GM23248 (cell line): ENCODE data around the gene GLMP. TPM values are rescaled to one million over a fixed set of nuclear protein-coding genes. Genes with fewer than 3 reads are reported as not detected.
"Not testable (repeated sequence)": the region's sequence is repeated elsewhere in the genome, so short reads cannot be mapped to it uniquely, and the experiment has no call there.

ENCODE experiments used
- DNase-seq: peaks from one replicate; pipeline ENCODE4 v3.0.0-alpha.2; 2015
- H2AFZ ChIP-seq: fragments of 200-600 bp; sonication (generic); 2 replicates; pipeline ENCODE4 v1.6.1; 2016; ENCODE audit warnings: antibody characterized with exemption
- H3F3A ChIP-seq: fragments of 200-600 bp; sonication (generic); 2 replicates; pipeline ENCODE4 v1.6.1; 2016; ENCODE audit warnings: mild to moderate bottlenecking, antibody characterized with exemption, mixed run types; ENCODE audit not compliant: insufficient read depth
- H3K27ac ChIP-seq: fragments of 200-600 bp; sonication (generic); 2 replicates; pipeline ENCODE4 v1.5.1; 2016; ENCODE audit warnings: mild to moderate bottlenecking
- H3K27me3 ChIP-seq: fragments of 200-600 bp; sonication (generic); replicated peaks from 2 replicates; pipeline ENCODE4 v1.6.1; 2016; ENCODE audit warnings: mild to moderate bottlenecking; ENCODE audit not compliant: insufficient read depth
- H3K36me3 ChIP-seq: fragments of 200-600 bp; sonication (generic); 2 replicates; pipeline ENCODE4 v1.6.1; 2016; ENCODE audit warnings: low read depth, mild to moderate bottlenecking
- H3K4me1 ChIP-seq: fragments of 200-600 bp; sonication (generic); 2 replicates; pipeline ENCODE4 v1.6.1; 2016; ENCODE audit warnings: mild to moderate bottlenecking; ENCODE audit not compliant: insufficient read depth
- H3K4me2 ChIP-seq: fragments of 200-600 bp; sonication (generic); one replicate; pipeline ENCODE4 v1.6.1; 2016; ENCODE audit warnings: mild to moderate bottlenecking; ENCODE audit not compliant: unreplicated experiment
- H3K4me3 ChIP-seq: fragments of 200-600 bp; sonication (generic); 2 replicates; pipeline ENCODE4 v1.5.1; 2016; ENCODE audit warnings: mild to moderate bottlenecking
- H3K79me2 ChIP-seq: fragments of 200-600 bp; sonication (generic); 2 replicates; pipeline ENCODE4 v1.6.1; 2016; ENCODE audit warnings: mild to moderate bottlenecking; ENCODE audit not compliant: insufficient read depth
- H3K9ac ChIP-seq: fragments of 200-600 bp; sonication (generic); 2 replicates; pipeline ENCODE4 v1.6.1; 2016; ENCODE audit warnings: mild to moderate bottlenecking
- H3K9me2 ChIP-seq: fragments of 200-600 bp; sonication (generic); 2 replicates; pipeline ENCODE4 v1.6.1; 2016; ENCODE audit warnings: mixed run types, mild to moderate bottlenecking, moderate library complexity; ENCODE audit not compliant: insufficient read depth
- H3K9me3 ChIP-seq: fragments of 200-600 bp; sonication (generic); one replicate; pipeline ENCODE4 v1.6.1; 2017; ENCODE audit warnings: low read depth
- H4K20me1 ChIP-seq: fragments of 200-600 bp; sonication (generic); 2 replicates; pipeline ENCODE4 v1.6.0; 2016; ENCODE audit not compliant: insufficient read depth
- EZH2 ChIP-seq: fragments of 200-600 bp; sonication (generic); IDR thresholded peaks from 2 replicates; pipeline ENCODE4 v1.6.1; 2018; ENCODE audit warnings: antibody characterized with exemption, mild to moderate bottlenecking; ENCODE audit not compliant: insufficient read depth, poor library complexity, severe bottlenecking
- EZH2phosphoT487 ChIP-seq: fragments of 200-600 bp; sonication (generic); IDR thresholded peaks from 2 replicates; pipeline ENCODE4 v1.6.1; 2018; ENCODE audit warnings: antibody characterized with exemption, moderate library complexity, mild to moderate bottlenecking, low read depth; ENCODE audit not compliant: insufficient read depth
- WGBS, 2 experiments: methylation state at CpG; one replicate each; pipeline ENCODE4 v1.1.6; 2015 to 2017; ENCODE audit warnings: low lambda C conversion rate in 2 of 2, low coverage in 1 of 2; ENCODE audit errors: missing lambda C conversion rate in 2 of 2; 5-methylcytosine and 5-hydroxymethylcytosine counted together
- in situ Hi-C: fragments of 300-500 bp; cut with MboI; formaldehyde crosslinking; loops from 2 replicates; pipeline ENCODE4 v1.15.0; 2020
- polyA plus RNA-seq: library from polyadenylated mRNA; unstranded; fragments of >200 nt; fragmentation: Nextera tagmentation; extraction: Ambion mirVana; gene quantifications from 2 replicates; pipeline ENCODE4 v1.2.1, GENCODE V29; 2016
- total RNA-seq: library from RNA; depleted of rRNA; stranded (reverse); fragments of >200 nt; shearing (Covaris generic); gene quantifications from 2 replicates; pipeline ENCODE4 v1.2.3, GENCODE V29; 2014

GLMP gene
- total and polyA plus RNA-seq, 2 experiments from 2014 or later = 63.8 to 89.7 TPM

- H3K27me3 ChIP-seq = no peaks in the 10 kb centered on the region
- 0 to 1% methylated on average over 47 of the region's 47 CpGs for WGBS, 2 experiments
- 0 out of 2 replicates have a peak, but pooled peaks cover 7% of the 10 kb centered on the region for H3F3A ChIP-seq
- H3K36me3 ChIP-seq = peaks cover 23% of the 10 kb centered on the region
- peaks cover 20% of the 10 kb centered on the region for H3K4me1 ChIP-seq
- H3K27ac ChIP-seq = peak within 1 kb of the TSS; percentile 56
- no peaks in the 10 kb centered on the region for H3K9me2 ChIP-seq
- in situ Hi-C loops = no loop called here
- H3K4me2 ChIP-seq = peak within 1 kb of the TSS; percentile 87
- peak within 1 kb of the TSS; percentile 99 for H3K4me3 ChIP-seq
- peak within 1 kb of the TSS; percentile 87 for H3K9ac ChIP-seq
- no peaks in the 10 kb centered on the region for H3K9me3 ChIP-seq
- peaks cover 46% of the 10 kb centered on the region for H3K79me2 ChIP-seq
- peak within 1 kb of the TSS; percentile 87 for H2AFZ ChIP-seq
- peaks cover 13% of the 10 kb centered on the region; the same call in 1 of the 2 replicates for H4K20me1 ChIP-seq
- peak; percentile 100 for DNase-seq
- TF ChIP-seq EZH2phosphoT487 (no peak), EZH2 (no peak)
These were observed 42.9 kb upstream of the GLMP start, which contains the start of the genes CCT3 and TSACC for GRCh38 chr1:156338180-156338976. TSS of gene CCT3 (minus strand) at chr1:156338292. CDS start at chr1:156338184, 108 bp downstream. TSS of gene TSACC (plus strand) at chr1:156338526. CDS start at chr1:156339758, 1,232 bp downstream.

GRCh38 chr1:156337888-156338179 lies 42.4 kb upstream of the GLMP start:
- Histone ChIP-seq H3K9me3 (no peaks in the 10 kb centered on the region), H3K4me2 (peak overlapping the region; percentile 87), H3K79me2 (peaks cover 52% of the 10 kb centered on the region), H3F3A (0 out of 2 replicates have a peak, but pooled peaks cover 7% of the 10 kb centered on the region), H3K9ac (peak overlapping the region; percentile 87), H3K27ac (peak overlapping the region; percentile 56), H2AFZ (peak overlapping the region; percentile 86), H3K27me3 (no peaks in the 10 kb centered on the region), H3K36me3 (peaks cover 29% of the 10 kb centered on the region), H3K4me3 (peak overlapping the region; percentile 99), H4K20me1 (peaks cover 13% of the 10 kb centered on the region; the same call in 1 of the 2 replicates), H3K9me2 (no peaks in the 10 kb centered on the region), H3K4me1 (peaks cover 20% of the 10 kb centered on the region)
- in situ Hi-C loops = no loop called here
- TF ChIP-seq EZH2 = no peak
- no peak for TF ChIP-seq EZH2phosphoT487
- no peak for DNase-seq
- 1% methylated on average over 14 of the region's 14 CpGs for WGBS, 2 experiments

- Histone ChIP-seq H2AFZ (peak overlapping the region; percentile 86), H3K9me3 (no peaks in the 10 kb centered on the region), H3K79me2 (peaks cover 58% of the 10 kb centered on the region), H3K36me3 (peaks cover 34% of the 10 kb centered on the region), H3K4me3 (peak overlapping the region; percentile 99), H3K4me2 (peak overlapping the region; percentile 87), H3F3A (0 out of 2 replicates have a peak, but pooled peaks cover 3% of the 10 kb centered on the region), H4K20me1 (peaks cover 13% of the 10 kb centered on the region; the same call in 1 of the 2 replicates), H3K4me1 (peaks cover 20% of the 10 kb centered on the region), H3K27ac (peak overlapping the region; percentile 56), H3K9me2 (no peaks in the 10 kb centered on the region), H3K27me3 (no peaks in the 10 kb centered on the region), H3K9ac (peak overlapping the region; percentile 87)
- TF ChIP-seq EZH2phosphoT487 = no peak
- no peak for TF ChIP-seq EZH2
- peak; percentile 35 for DNase-seq
- in situ Hi-C loops = no loop called here
- 42% methylated on average over 34 of the region's 34 CpGs for WGBS, 2 experiments
These were observed 41.8 kb upstream of the GLMP start for GRCh38 chr1:156337052-156337887.

- WGBS, 2 experiments = 75 to 88% methylated on average over 4 of the region's 4 CpGs
- H3K9me3 ChIP-seq = no peaks in the 10 kb centered on the region
- in situ Hi-C loops = no loop called here
- H3K4me2 ChIP-seq = peak overlapping the region; percentile 87
- no peaks in the 10 kb centered on the region for H3K27me3 ChIP-seq
- H3K9me2 ChIP-seq = no peaks in the 10 kb centered on the region
- H3F3A ChIP-seq = no peaks in the 10 kb centered on the region
- no peak overlapping the region for H2AFZ ChIP-seq
- peaks cover 41% of the 10 kb centered on the region for H3K36me3 ChIP-seq
- peaks cover 20% of the 10 kb centered on the region for H3K4me1 ChIP-seq
- no peak overlapping the region for H3K27ac ChIP-seq
- H4K20me1 ChIP-seq = peaks cover 13% of the 10 kb centered on the region; the same call in 1 of the 2 replicates
- H3K79me2 ChIP-seq = peaks cover 63% of the 10 kb centered on the region
- no peak for TF ChIP-seq EZH2phosphoT487
- TF ChIP-seq EZH2 = no peak
- H3K9ac ChIP-seq = peak overlapping the region; percentile 22
- peak overlapping the region; percentile 99 for H3K4me3 ChIP-seq
- DNase-seq = peak; percentile 26
These were observed 40.8 kb upstream of the GLMP start for GRCh38 chr1:156336242-156336641.

- Histone ChIP-seq H3K36me3 (peaks cover 53% of the 10 kb centered on the region), H3K79me2 (peaks cover 44% of the 10 kb centered on the region), H3F3A (peaks cover 42% of the 10 kb centered on the region)
- in situ Hi-C loops, H3K9ac ChIP-seq, H3K27me3 ChIP-seq, H3K4me3 ChIP-seq, H4K20me1 ChIP-seq, H3K4me2 ChIP-seq, H3K4me1 ChIP-seq, H3K9me2 ChIP-seq, H2AFZ ChIP-seq, H3K27ac ChIP-seq, H3K9me3 ChIP-seq: not testable (repeated sequence)
- 72% methylated on average over 9 of the region's 9 CpGs for WGBS, 2 experiments
- peak; percentile 60 for DNase-seq
These were observed 27.7 kb upstream of the GLMP start for GRCh38 chr1:156323179-156323578.
